Natural killer cell treated with Interleukin-12 subunit alpha and Interleukin-12 subunit beta and Interleukin-15 and Interleukin-18, amount 100 ng/mL, for 72 hours (primary cell): Measurements from ENCODE around the gene RAC2. TPM values are rescaled to one million over a fixed set of nuclear protein-coding genes. Genes with fewer than 3 reads are reported as not detected.
A peak's percentile ranks its signal among the peaks of the same experiment; 100 is the strongest.

ENCODE experiments used
- ATAC-seq, 2 donors: fragments of 150-1000 bp; cut with Tn5 transposase in 1 of 2; sonication (Bioruptor Pico), chemical (Tn5 transposase) in 1 of 2; 2 replicates each; pipeline ENCODE4 v1.10.0; 2021
- DNase-seq: peaks from one replicate; pipeline ENCODE4 v3.0.0; 2022; ENCODE audit warnings: low spot score
- H3K27ac Mint-ChIP-seq, 2 donors: 1 replicate in 1 of 2; 2 replicates in 1 of 2; pipeline ENCODE4 v1.8.0; 2022; ENCODE audit warnings: mixed read lengths in 2 of 2, mild to moderate bottlenecking in 1 of 2, moderate library complexity in 1 of 2
- H3K27me3 Mint-ChIP-seq, 2 donors: 1 replicate in 1 of 2; 2 replicates in 1 of 2; pipeline ENCODE4 v1.8.0; 2022; ENCODE audit warnings: mixed read lengths in 2 of 2
- H3K36me3 Mint-ChIP-seq: one replicate; pipeline ENCODE4 v1.8.0; 2022; ENCODE audit warnings: mixed read lengths
- H3K4me1 Mint-ChIP-seq, 2 donors: 1 replicate in 1 of 2; 2 replicates in 1 of 2; pipeline ENCODE4 v1.8.0; 2022; ENCODE audit warnings: low read depth in 2 of 2, mixed read lengths in 2 of 2, mild to moderate bottlenecking in 1 of 2
- H3K4me3 Mint-ChIP-seq: one replicate; pipeline ENCODE4 v1.8.0; 2022; ENCODE audit warnings: mixed read lengths
- H3K9me3 Mint-ChIP-seq: 2 replicates; pipeline ENCODE4 v1.8.0; 2022; ENCODE audit warnings: mixed read lengths
- total RNA-seq, 2 donors: library from RNA; stranded (reverse); gene quantifications; one replicate each; pipeline ENCODE4 v1.2.3, GENCODE V29; 2022

RAC2 gene
- total RNA-seq, 2 donors from 2014 or later: 666 to 1,078 TPM

DNA sequence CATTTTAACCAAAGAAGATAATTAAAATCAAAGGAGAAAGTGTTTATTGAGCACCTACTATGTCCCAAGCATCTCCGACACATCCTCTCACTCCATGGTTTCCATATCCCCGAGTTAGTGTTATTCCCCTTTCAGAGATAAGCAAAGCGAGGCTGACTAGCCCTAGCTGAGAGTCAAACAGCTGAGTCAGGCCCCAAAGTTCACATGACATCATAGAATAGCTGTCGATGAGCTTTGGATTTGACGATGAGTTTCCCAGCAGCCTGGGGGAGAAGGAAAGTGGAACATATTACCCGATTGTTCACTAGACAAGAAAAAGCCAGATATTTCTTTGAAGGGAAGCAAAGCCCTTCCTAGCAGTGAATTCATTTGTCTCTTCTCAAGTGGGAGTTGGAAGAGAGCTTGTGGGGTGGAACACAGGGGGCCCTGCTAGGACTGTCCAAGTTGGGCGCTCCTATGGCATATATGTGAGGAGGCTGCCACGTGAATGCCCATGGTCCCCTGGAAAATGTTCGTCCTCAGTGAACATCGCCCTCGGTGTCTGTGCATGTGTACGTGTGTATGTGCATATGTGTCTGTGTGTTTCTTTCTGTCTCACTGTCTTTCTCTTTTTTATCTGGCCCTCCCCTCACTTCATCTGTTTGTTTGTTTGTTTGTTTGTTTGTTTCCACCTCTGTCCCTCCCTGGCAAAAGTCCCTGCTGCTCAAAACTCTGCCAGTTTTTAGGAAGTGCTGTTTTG is 37.7 kb upstream of the RAC2 start:
- H3K9me3 Mint-ChIP-seq: no peaks in the 10 kb centered on the region
- peak overlapping the region; percentile 98 for H3K4me3 Mint-ChIP-seq
- H3K27ac Mint-ChIP-seq: peak overlapping the region; percentile 98 to 99
- H3K27me3 Mint-ChIP-seq: no peaks in the 10 kb centered on the region
- H3K36me3 Mint-ChIP-seq: no peaks in the 10 kb centered on the region
- peaks cover 78 to 80% of the 10 kb centered on the region in 2 donors for H3K4me1 Mint-ChIP-seq
- ATAC-seq: peak in 1 of 2 donors; percentile 5
- no peak for DNase-seq

- Mint-ChIP-seq H3K36me3 (no peaks in the 10 kb centered on the region), H3K27ac (peak overlapping the region; percentile 98 to 99), H3K4me1 (peaks cover 73 to 75% of the 10 kb centered on the region in 2 donors), H3K9me3 (no peaks in the 10 kb centered on the region), H3K4me3 (no peak overlapping the region), H3K27me3 (no peaks in the 10 kb centered on the region)
- DNase-seq (no peak), ATAC-seq (no peak)
These were observed 37.1 kb upstream of the RAC2 start for GRCh38 chr22:37281195-37281594.

- no peak overlapping the region for H3K4me3 Mint-ChIP-seq
These were observed 36.6 kb upstream of the RAC2 start for GRCh38 chr22:37280718-37281117.

DNA sequence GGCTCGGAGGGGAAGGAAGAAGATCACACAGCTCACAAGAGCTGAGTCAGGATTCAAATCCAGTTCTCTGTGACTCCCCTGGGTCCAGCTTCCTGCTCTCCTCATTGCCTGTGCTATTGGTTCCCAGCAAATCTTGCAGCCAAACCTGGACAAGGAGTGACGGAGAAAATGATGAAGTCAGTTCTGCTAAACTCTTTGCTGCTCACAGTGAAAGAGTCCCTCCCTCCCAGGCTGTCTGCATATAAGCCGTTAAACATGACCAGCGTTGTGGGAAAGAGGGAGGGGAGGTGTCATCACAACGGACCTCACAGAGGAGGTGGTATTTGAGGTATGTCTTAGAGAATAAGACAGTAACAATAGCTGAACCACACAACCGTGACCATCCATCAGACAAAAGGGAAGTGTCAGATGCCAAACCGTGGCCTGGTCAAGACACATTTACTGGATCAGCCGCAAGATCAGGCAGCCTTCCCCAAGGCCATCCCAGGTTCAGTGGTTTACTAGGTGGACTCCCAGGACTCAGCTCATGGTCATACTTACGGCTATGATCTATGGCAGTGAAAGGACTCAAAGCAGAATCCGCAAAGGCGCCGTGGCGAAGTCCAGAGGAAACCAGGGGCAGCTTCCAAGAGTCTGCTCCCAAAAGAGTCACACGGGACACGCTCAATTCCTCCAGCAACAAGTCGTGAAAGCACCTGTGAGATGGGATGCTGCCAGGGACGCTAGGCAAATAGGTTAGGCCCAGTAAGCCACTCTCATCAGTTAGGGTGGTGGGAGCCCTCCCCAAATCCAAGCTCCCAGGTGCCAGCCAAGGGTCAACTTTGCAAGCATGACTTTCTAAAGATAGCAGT is 35.5 kb upstream of the RAC2 start:
- H3K4me3 Mint-ChIP-seq: peak overlapping the region; percentile 69
- peak overlapping the region; percentile 79 to 87 for H3K27ac Mint-ChIP-seq
- H3K9me3 Mint-ChIP-seq: no peaks in the 10 kb centered on the region
- no peaks in the 10 kb centered on the region for H3K27me3 Mint-ChIP-seq
- ATAC-seq: peak; percentile 65 to 71
- H3K36me3 Mint-ChIP-seq: no peaks in the 10 kb centered on the region
- H3K4me1 Mint-ChIP-seq: peaks cover 75 to 76% of the 10 kb centered on the region in 2 donors
- DNase-seq: no peak

More at GRCh38 chr22:37280718-37281117, 36.6 kb upstream of the RAC2 start:
- ATAC-seq (no peak), DNase-seq (no peak)
- peaks cover 73 to 75% of the 10 kb centered on the region in 2 donors for H3K4me1 Mint-ChIP-seq
- H3K27ac Mint-ChIP-seq: peak overlapping the region; percentile 98 to 99
- no peaks in the 10 kb centered on the region for H3K27me3 Mint-ChIP-seq
- no peaks in the 10 kb centered on the region for H3K9me3 Mint-ChIP-seq
- H3K36me3 Mint-ChIP-seq: no peaks in the 10 kb centered on the region

DNA sequence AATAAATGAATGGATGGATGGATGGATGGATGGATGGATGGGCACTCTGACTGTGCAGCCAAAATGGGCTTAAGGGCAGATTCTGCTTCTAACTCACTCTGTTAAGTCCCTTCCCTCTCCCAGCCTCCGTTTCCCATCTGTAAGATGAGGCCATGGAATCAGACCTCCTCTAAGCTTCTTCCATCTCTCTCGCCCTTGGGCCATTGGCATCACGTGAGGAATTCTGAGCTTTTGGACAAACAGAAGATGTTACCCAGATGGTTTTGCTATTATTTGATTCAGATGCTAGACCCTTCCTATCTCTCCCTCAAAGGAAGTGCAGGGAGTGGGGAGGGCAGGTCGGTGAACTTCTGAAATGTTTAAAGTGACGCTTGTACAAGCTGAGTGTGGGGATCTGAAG is 34.2 kb upstream of the RAC2 start:
- H3K36me3 Mint-ChIP-seq: no peaks in the 10 kb centered on the region
- H3K27ac Mint-ChIP-seq: peak overlapping the region; percentile 79 to 87
- H3K9me3 Mint-ChIP-seq: no peaks in the 10 kb centered on the region
- ATAC-seq (no peak), DNase-seq (no peak)
- H3K4me1 Mint-ChIP-seq: peaks cover 77% of the 10 kb centered on the region in 2 donors
- no peaks in the 10 kb centered on the region for H3K27me3 Mint-ChIP-seq
- H3K4me3 Mint-ChIP-seq: peak overlapping the region; percentile 69

GRCh38 chr22:37277384-37277783 is 33.3 kb upstream of the RAC2 start:
- no peak overlapping the region for H3K4me3 Mint-ChIP-seq
- DNase-seq: no peak
- no peaks in the 10 kb centered on the region for H3K9me3 Mint-ChIP-seq
- no peaks in the 10 kb centered on the region for H3K36me3 Mint-ChIP-seq
- H3K27ac Mint-ChIP-seq: peak overlapping the region; percentile 79 to 87
- no peak for ATAC-seq
- peaks cover 68 to 72% of the 10 kb centered on the region in 2 donors for H3K4me1 Mint-ChIP-seq
- no peaks in the 10 kb centered on the region for H3K27me3 Mint-ChIP-seq

GRCh38 chr22:37276776-37277175 is 32.7 kb upstream of the RAC2 start:
- Mint-ChIP-seq H3K4me3 (no peak overlapping the region), H3K4me1 (peaks cover 63 to 66% of the 10 kb centered on the region in 2 donors), H3K9me3 (no peaks in the 10 kb centered on the region), H3K27ac (peak overlapping the region; percentile 54 to 75), H3K27me3 (no peaks in the 10 kb centered on the region), H3K36me3 (no peaks in the 10 kb centered on the region)
- no peak for ATAC-seq
- DNase-seq: peak; percentile 15

- peak overlapping the region; percentile 50 for H3K4me3 Mint-ChIP-seq
- peaks cover 61 to 63% of the 10 kb centered on the region in 2 donors for H3K4me1 Mint-ChIP-seq
- H3K27me3 Mint-ChIP-seq: no peaks in the 10 kb centered on the region
- peak; percentile 26 for DNase-seq
- no peaks in the 10 kb centered on the region for H3K36me3 Mint-ChIP-seq
- H3K9me3 Mint-ChIP-seq: no peaks in the 10 kb centered on the region
- no peak for ATAC-seq
- peak overlapping the region; percentile 54 to 75 for H3K27ac Mint-ChIP-seq
These were observed 31.6 kb upstream of the RAC2 start for GRCh38 chr22:37275622-37276021.

DNA sequence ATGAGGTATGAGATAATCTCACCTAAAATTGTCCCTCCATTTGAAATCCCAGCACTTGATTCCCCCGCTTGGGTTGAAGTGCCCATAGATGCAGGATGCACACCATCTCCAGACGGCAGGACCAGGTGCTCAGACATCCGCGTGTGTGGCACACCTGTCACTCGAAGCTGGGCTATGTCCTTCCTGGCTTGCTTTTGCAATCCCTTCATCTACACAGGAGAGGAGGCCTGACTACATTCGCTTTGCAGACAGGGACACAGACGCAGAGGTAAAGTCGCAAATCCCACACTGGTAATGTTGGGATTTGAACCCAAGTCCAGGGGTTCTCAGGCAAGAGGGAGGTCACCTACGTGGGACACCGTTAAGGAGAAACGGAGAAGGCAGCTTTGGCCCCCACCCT is 31.1 kb upstream of the RAC2 start:
- ATAC-seq (no peak), DNase-seq (no peak)
- peaks cover 59 to 66% of the 10 kb centered on the region in 2 donors for H3K4me1 Mint-ChIP-seq
- no peaks in the 10 kb centered on the region for H3K36me3 Mint-ChIP-seq
- peak overlapping the region; percentile 58 for H3K4me3 Mint-ChIP-seq
- H3K9me3 Mint-ChIP-seq: no peaks in the 10 kb centered on the region
- H3K27me3 Mint-ChIP-seq: no peaks in the 10 kb centered on the region
- H3K27ac Mint-ChIP-seq: peak overlapping the region; percentile 54 to 75

DNA sequence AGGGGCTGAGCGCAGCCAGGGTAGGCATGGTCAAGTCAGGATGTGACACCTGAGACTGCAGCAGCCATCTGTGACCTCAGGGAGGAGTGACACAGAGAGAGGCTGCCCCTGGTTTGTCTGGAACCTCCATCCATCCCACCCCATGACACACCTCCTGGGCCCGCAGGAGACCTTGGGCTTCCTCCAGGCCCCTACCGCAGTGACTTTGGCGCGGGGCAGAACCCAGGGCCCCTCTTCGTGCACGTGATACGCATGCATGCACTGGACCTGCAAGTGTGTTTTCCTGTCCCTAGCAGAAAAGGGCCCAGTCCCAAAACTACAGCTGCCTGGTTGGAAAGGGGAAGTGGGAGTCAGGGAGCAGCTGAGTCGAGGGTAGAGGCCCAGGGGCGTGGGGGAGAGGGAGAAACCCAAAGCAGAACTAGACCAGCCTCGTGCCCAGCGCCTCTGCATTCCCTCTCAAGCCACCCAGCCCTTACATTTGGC is 30.4 kb upstream of the RAC2 start:
- Mint-ChIP-seq H3K27me3 (no peaks in the 10 kb centered on the region), H3K4me3 (peak overlapping the region; percentile 58), H3K27ac (peak overlapping the region; percentile 54 to 75), H3K36me3 (no peaks in the 10 kb centered on the region), H3K9me3 (no peaks in the 10 kb centered on the region), H3K4me1 (peaks cover 55 to 66% of the 10 kb centered on the region in 2 donors)
- peak in 1 of 2 donors; percentile 54 for ATAC-seq
- DNase-seq: peak; percentile 45

- Mint-ChIP-seq H3K4me1 (peaks cover 51 to 61% of the 10 kb centered on the region in 2 donors), H3K27me3 (no peaks in the 10 kb centered on the region), H3K4me3 (peak overlapping the region; percentile 34), H3K9me3 (no peaks in the 10 kb centered on the region), H3K36me3 (no peaks in the 10 kb centered on the region), H3K27ac (peak overlapping the region; percentile 68 to 86)
- DNase-seq: peak; percentile 26
- ATAC-seq: peak in 1 of 2 donors; percentile 2
These were observed 29.8 kb upstream of the RAC2 start for GRCh38 chr22:37273846-37274225.

- H3K36me3 Mint-ChIP-seq: no peaks in the 10 kb centered on the region
- peak overlapping the region; percentile 34 for H3K4me3 Mint-ChIP-seq
- H3K4me1 Mint-ChIP-seq: peaks cover 46 to 56% of the 10 kb centered on the region in 2 donors
- DNase-seq (peak; percentile 59), ATAC-seq (peak; percentile 86 to 90)
- no peaks in the 10 kb centered on the region for H3K27me3 Mint-ChIP-seq
- H3K27ac Mint-ChIP-seq: peak overlapping the region; percentile 68 to 86
- H3K9me3 Mint-ChIP-seq: no peaks in the 10 kb centered on the region
These were observed 29.2 kb upstream of the RAC2 start for GRCh38 chr22:37273126-37273845.

DNA sequence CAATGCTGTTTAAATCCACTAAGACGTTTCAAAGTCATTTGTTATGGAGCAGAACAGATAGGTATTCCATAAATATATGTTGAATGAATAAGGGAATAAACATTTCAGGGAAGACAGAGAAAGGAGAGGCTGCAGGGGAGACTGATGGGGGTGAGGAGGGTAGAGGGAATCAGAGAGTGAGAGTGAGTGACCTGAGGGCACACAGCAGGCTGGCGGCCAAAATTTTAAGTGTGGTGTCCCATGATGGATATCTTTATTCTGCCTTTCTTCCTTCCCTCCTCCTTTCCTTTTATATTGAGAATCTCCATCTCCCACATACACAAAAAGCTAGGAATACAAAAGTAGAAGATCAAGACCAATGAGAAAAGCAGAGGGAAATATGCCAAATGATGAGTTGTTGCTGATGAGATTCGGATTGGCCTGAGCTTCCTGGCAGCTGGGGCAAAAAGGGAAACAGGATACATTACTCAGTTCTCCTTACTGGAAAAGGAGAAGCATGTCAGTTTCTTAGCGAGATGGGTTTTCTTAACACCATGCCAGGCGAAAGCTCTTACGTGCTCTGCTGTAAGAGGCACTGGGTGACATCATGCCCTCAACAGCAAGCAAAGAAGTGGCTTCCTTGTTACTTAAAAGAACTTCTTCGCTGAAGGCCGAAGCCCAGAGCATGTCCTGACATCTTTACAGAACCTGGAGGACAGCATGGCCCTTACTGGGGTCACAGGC is 27.0 kb upstream of the RAC2 start:
- DNase-seq (no peak), ATAC-seq (no peak)
- H3K27ac Mint-ChIP-seq: peak overlapping the region; percentile 9 to 35
- no peaks in the 10 kb centered on the region for H3K27me3 Mint-ChIP-seq
- H3K4me1 Mint-ChIP-seq: peaks cover 54 to 70% of the 10 kb centered on the region in 2 donors
- H3K36me3 Mint-ChIP-seq: no peaks in the 10 kb centered on the region
- no peaks in the 10 kb centered on the region for H3K9me3 Mint-ChIP-seq
- H3K4me3 Mint-ChIP-seq: no peak overlapping the region
